ENCODE results near the gene GRIN2C.

The GRIN2C gene

DNA sequence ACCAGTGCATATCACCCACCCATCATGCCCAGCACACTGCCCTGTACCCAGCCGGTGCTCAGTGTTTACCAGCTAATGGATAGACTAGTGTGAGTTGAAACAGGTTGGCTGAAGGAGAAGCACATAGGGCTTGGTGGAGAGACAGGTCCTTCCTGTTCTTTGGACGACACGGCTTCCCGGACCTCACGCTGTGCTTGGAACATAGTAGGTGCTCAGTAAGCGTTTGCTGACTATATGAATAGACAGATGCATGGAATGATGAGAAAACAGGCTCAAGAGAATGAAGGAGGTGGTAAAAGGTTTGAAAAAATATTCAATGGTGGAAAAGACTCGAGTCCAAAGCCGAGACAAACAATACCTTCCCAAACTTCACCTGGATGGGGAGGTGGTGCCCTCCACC lies 40.5 kb upstream of the GRIN2C start:
- H3K27ac ChIP-seq = no peak overlapping the region
- TF ChIP-seq, protein P1, sequence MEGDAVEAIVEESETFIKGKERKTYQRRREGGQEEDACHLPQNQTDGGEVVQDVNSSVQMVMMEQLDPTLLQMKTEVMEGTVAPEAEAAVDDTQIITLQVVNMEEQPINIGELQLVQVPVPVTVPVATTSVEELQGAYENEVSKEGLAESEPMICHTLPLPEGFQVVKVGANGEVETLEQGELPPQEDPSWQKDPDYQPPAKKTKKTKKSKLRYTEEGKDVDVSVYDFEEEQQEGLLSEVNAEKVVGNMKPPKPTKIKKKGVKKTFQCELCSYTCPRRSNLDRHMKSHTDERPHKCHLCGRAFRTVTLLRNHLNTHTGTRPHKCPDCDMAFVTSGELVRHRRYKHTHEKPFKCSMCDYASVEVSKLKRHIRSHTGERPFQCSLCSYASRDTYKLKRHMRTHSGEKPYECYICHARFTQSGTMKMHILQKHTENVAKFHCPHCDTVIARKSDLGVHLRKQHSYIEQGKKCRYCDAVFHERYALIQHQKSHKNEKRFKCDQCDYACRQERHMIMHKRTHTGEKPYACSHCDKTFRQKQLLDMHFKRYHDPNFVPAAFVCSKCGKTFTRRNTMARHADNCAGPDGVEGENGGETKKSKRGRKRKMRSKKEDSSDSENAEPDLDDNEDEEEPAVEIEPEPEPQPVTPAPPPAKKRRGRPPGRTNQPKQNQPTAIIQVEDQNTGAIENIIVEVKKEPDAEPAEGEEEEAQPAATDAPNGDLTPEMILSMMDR (conservative IDR thresholded peaks at IDR 0.05) = no peak

DNA sequence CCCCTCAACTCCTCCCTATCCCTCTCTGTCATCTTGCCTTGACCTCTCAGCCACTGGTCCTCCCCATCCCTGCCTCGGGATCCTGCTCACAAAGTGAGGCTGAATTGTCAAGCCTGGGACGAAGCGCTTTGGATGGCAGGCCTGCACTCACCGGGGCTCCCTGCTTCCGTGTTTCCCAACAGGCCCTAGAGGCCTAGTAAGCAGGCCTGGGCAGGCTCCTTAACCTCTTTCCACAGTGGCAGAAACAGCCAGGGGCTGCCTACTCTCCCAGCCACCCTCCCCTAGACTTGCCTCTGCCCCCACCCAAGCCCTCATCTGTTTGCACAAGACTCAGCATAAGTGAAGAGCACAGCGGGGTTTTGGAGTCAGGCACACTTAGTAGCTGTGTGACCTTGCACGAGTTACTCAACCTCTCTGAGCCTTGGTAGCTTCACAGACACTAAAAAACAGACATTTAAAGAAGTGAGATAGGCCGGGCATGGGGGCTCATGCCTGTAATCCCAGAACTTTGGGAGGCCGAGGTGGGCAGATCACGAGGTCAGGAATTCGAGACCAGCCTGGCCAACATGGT lies 38.8 kb upstream of the GRIN2C start:
- TF ChIP-seq, protein P1 (conservative IDR thresholded peaks at IDR 0.05) = no peak
- H3K27ac ChIP-seq = no peak overlapping the region

DNA sequence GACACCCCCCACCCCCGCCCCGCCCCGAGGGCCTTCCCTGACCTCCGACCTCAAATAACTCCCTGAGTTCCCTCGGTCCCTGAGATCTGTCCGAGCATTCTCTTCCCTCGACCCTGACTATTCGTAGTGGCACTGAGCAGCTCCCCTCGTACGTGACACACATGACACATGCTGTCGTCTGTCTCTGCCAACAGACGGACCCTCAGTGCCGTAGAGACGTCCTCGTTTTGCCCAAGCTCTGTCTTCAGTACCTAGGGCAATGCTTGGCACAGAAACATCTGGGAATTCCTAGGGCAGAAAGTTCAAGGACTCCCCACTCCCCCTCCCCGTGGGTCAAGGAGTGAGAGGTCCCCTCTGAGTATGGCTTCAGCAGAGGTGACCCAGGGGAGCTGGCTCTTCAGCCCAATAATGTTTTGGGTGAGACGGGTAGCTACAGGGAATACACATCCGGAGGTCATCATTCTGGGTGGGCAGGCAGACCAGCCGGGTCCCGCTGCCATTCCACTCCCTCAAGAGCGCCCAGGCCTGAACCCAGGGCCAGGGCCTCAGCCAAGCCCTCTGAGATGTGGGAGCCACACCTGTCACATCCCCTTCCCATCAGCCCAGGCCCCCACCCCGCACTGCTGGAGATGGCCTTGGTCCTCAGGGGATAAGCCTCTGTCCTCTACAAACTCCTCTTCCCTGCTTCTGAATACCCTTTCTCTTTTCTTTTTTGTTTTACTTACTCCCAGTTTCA lies 34.4 kb upstream of the GRIN2C start:
- no peak overlapping the region for H3K27ac ChIP-seq
- TF ChIP-seq, protein P1 (conservative IDR thresholded peaks at IDR 0.05) = no peak

DNA sequence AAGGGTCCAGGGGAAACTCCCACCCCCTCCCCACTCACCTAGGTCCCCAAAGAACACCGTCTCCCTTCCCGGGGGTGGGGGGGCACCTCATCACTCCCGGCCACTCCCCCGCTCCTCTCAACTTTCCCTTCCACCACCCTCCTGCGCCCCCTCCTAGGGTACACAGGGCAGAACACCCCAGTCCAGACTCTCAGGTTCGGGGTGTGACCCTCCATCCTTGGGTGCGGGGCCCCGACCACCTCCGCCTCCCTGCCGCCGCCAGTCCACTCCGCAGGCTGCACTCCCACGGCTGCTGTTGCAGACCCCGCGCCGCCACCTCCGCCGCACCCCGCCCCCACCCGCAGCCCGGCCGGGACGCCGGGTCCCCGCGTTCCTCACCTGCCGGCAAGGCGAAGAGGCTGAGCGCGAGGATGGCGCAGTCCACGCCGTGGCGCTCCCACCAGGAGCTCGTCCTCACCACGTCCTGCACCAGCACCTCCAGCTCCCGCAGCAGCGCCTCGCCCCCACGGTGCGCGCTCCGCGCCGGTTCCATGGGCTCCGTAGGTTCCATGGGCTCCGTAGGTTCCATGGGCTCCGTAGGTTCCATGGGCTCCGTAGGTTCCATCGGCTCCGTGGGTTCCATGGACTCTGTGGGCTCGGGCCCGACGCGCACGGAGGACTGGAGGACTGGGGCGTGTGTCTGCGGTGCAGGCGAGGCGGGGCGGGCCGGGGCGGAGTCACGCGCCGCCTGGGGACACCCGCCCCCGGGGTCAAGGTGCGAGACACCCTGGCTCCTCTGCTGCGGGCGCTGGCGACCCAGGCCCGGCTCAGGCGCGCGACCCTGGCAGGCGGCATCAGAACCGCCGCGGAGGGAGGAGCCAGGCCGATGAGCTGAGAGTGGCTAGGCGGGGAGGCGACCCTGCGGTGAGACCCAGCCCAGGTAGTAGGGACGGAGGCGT lies 33.6 kb upstream of the GRIN2C start, which contains the start of gene FADS6:
Gene FADS6, minus strand, starts transcription at position 660 of the 938 bp plus-strand sequence. Its CDS starts 38 bp downstream, at position 622.
- TF ChIP-seq, protein P1 (conservative IDR thresholded peaks at IDR 0.05) = no peak
- H3K27ac ChIP-seq = no peak within 1 kb of the TSS; the same call in 1 of the 2 replicates

DNA sequence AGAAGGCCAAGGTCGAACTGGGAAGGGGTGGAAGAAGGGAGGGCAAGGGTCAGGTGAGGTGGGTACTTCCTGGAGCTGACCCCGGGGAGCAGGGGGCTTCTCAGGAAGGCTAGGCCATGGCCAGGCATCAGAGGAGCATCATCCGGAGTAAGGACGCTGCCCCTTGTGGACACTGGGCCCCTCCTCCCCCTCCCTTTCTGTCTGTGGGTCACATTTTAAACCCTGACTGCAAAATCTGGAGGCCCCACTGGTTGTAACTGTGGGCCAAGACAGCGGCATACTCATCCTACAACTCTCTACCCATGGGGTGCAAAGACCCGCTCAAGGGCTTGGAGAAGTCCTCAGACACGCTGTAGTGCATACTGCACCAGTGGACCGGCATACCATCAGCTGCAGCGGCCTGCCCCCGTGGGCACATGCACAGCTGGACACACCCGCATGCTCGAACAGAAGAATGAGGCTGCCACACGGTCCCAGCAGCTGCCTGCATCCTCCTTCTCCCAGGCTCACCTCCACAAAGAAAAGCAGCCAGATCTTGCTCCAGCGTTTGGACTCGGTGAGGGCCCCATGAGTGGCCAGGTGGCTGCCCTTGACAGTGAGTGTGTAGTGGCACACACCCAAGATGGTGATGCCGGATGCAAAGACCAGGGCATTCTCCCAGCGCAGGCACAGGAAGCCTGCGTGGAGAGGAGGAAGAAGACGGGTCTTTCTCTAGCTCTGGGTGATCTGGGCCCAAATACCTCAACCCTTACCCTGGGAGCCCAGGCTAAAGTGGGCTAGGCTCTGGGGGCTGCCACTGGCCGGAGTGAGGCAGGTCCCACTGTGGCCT lies 32.5 kb upstream of the GRIN2C start:
- TF ChIP-seq, protein P1 (conservative IDR thresholded peaks at IDR 0.05) = peak; percentile 24; the same call in 1 of the 2 replicates
- no peak overlapping the region for H3K27ac ChIP-seq

DNA sequence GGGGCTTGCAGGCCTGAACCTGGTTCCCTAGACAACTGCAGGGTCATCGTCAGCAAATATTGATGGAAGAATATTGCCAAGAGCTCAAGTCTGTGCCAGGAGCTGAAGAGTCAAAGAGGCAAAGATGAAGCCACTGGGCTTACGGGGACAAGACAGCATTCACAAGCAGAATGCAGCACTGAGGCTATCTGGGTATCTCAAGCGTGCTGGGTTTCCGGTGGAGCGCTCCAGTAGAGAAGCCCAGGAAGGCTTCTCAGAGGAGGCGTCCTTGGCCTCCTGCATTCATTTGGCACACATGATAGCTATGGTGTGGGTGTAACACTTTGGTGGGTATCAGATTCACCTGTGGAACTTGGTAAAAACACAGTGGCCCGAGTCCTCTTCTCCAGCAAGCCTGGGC lies 30.9 kb upstream of the GRIN2C start:
- TF ChIP-seq, protein P1 (conservative IDR thresholded peaks at IDR 0.05) = no peak
- H3K27ac ChIP-seq = no peak overlapping the region
